ENCODE results near the gene CSF2RB.

The CSF2RB gene

GRCh38 chr22:36950797-36951590 is 37.6 kb downstream of the CSF2RB start:
- Mint-ChIP-seq H3K4me3 (no peak overlapping the region), H3K36me3 (ENCODE audit: low read depth) (no peaks in the 10 kb centered on the region), H3K27ac (no peak overlapping the region), H3K4me1 (ENCODE audit: low read depth) (peaks cover 8% of the 10 kb centered on the region), H3K27me3 (ENCODE audit: low read depth) (no peaks in the 10 kb centered on the region), H3K9me3 (peaks cover 6% of the 10 kb centered on the region)

- Mint-ChIP-seq H3K36me3 (ENCODE audit: low read depth) (no peaks in the 10 kb centered on the region), H3K27me3 (ENCODE audit: low read depth) (no peaks in the 10 kb centered on the region), H3K4me3 (no peak overlapping the region), H3K27ac (no peak overlapping the region), H3K9me3 (peaks cover 9% of the 10 kb centered on the region), H3K4me1 (ENCODE audit: low read depth) (peaks cover 8% of the 10 kb centered on the region)
Measured at GRCh38 chr22:36951746-36952145, 38.3 kb downstream of the CSF2RB start.

GRCh38 chr22:36953239-36954080 is 40.0 kb downstream of the CSF2RB start:
- H3K9me3 Mint-ChIP-seq: peaks cover 15% of the 10 kb centered on the region
- H3K27me3 Mint-ChIP-seq (ENCODE audit: low read depth): no peaks in the 10 kb centered on the region

GRCh38 chr22:36954251-36955014 is 41.0 kb downstream of the CSF2RB start:
- Mint-ChIP-seq H3K36me3 (ENCODE audit: low read depth) (peaks cover 1% of the 10 kb centered on the region), H3K27ac (no peak overlapping the region), H3K9me3 (peaks cover 15% of the 10 kb centered on the region), H3K4me1 (ENCODE audit: low read depth) (peaks cover 8% of the 10 kb centered on the region), H3K27me3 (ENCODE audit: low read depth) (no peaks in the 10 kb centered on the region), H3K4me3 (no peak overlapping the region)

More at GRCh38 chr22:36953239-36954080, 40.0 kb downstream of the CSF2RB start:
- Mint-ChIP-seq H3K4me3 (no peak overlapping the region), H3K27ac (no peak overlapping the region), H3K4me1 (ENCODE audit: low read depth) (peaks cover 8% of the 10 kb centered on the region), H3K36me3 (ENCODE audit: low read depth) (peaks cover 1% of the 10 kb centered on the region)

GRCh38 chr22:36955691-36956090 is 42.3 kb downstream of the CSF2RB start:
- Mint-ChIP-seq H3K4me3 (no peak overlapping the region), H3K4me1 (ENCODE audit: low read depth) (peaks cover 8% of the 10 kb centered on the region), H3K27ac (no peak overlapping the region), H3K9me3 (peaks cover 15% of the 10 kb centered on the region), H3K36me3 (ENCODE audit: low read depth) (peaks cover 1% of the 10 kb centered on the region), H3K27me3 (ENCODE audit: low read depth) (peaks cover 6% of the 10 kb centered on the region)

- H3K4me1 Mint-ChIP-seq (ENCODE audit: low read depth): peaks cover 6% of the 10 kb centered on the region
- no peak overlapping the region for H3K4me3 Mint-ChIP-seq
- peaks cover 15% of the 10 kb centered on the region for H3K9me3 Mint-ChIP-seq
- peaks cover 27% of the 10 kb centered on the region for H3K27me3 Mint-ChIP-seq (ENCODE audit: low read depth)
- peaks cover 1% of the 10 kb centered on the region for H3K36me3 Mint-ChIP-seq (ENCODE audit: low read depth)
- no peak overlapping the region for H3K27ac Mint-ChIP-seq
Measured at GRCh38 chr22:36958366-36958765, 44.9 kb downstream of the CSF2RB start.

- Mint-ChIP-seq H3K36me3 (ENCODE audit: low read depth) (peaks cover 5% of the 10 kb centered on the region), H3K9me3 (peaks cover 7% of the 10 kb centered on the region), H3K27ac (no peak overlapping the region)
Measured at GRCh38 chr22:36961626-36962025, 48.2 kb downstream of the CSF2RB start.

GRCh38 chr22:36963302-36963701 is 49.9 kb downstream of the CSF2RB start:
- H3K27ac Mint-ChIP-seq: no peak overlapping the region
- peaks cover 35% of the 10 kb centered on the region for H3K27me3 Mint-ChIP-seq (ENCODE audit: low read depth)
- no peak overlapping the region for H3K4me3 Mint-ChIP-seq
- no peaks in the 10 kb centered on the region for H3K9me3 Mint-ChIP-seq
- peaks cover 1% of the 10 kb centered on the region for H3K4me1 Mint-ChIP-seq (ENCODE audit: low read depth)
- peaks cover 4% of the 10 kb centered on the region for H3K36me3 Mint-ChIP-seq (ENCODE audit: low read depth)

More at GRCh38 chr22:36961626-36962025, 48.2 kb downstream of the CSF2RB start:
- Mint-ChIP-seq H3K27me3 (ENCODE audit: low read depth) (peaks cover 35% of the 10 kb centered on the region), H3K4me3 (no peak overlapping the region), H3K4me1 (ENCODE audit: low read depth) (no peaks in the 10 kb centered on the region)

GRCh38 chr22:36964106-36964505 is 50.7 kb downstream of the CSF2RB start:
- H3K27ac Mint-ChIP-seq: no peak overlapping the region
- H3K4me3 Mint-ChIP-seq: no peak overlapping the region
- H3K27me3 Mint-ChIP-seq (ENCODE audit: low read depth): peaks cover 39% of the 10 kb centered on the region
- H3K9me3 Mint-ChIP-seq: no peaks in the 10 kb centered on the region
- peaks cover 1% of the 10 kb centered on the region for H3K4me1 Mint-ChIP-seq (ENCODE audit: low read depth)
- peaks cover 4% of the 10 kb centered on the region for H3K36me3 Mint-ChIP-seq (ENCODE audit: low read depth)

- Mint-ChIP-seq H3K4me3 (no peak overlapping the region), H3K27me3 (ENCODE audit: low read depth) (peaks cover 33% of the 10 kb centered on the region), H3K4me1 (ENCODE audit: low read depth) (peaks cover 1% of the 10 kb centered on the region), H3K27ac (no peak overlapping the region), H3K36me3 (ENCODE audit: low read depth) (peaks cover 4% of the 10 kb centered on the region), H3K9me3 (no peaks in the 10 kb centered on the region)
Measured at GRCh38 chr22:36965696-36966095, 52.3 kb downstream of the CSF2RB start.

- H3K27ac Mint-ChIP-seq: no peak overlapping the region
- H3K4me1 Mint-ChIP-seq (ENCODE audit: low read depth): peaks cover 1% of the 10 kb centered on the region
- peaks cover 4% of the 10 kb centered on the region for H3K36me3 Mint-ChIP-seq (ENCODE audit: low read depth)
- H3K9me3 Mint-ChIP-seq: no peaks in the 10 kb centered on the region
- peaks cover 28% of the 10 kb centered on the region for H3K27me3 Mint-ChIP-seq (ENCODE audit: low read depth)
- H3K4me3 Mint-ChIP-seq: no peak overlapping the region
Measured at GRCh38 chr22:36966851-36967540, 53.6 kb downstream of the CSF2RB start.

- Mint-ChIP-seq H3K4me3 (no peak overlapping the region), H3K9me3 (no peaks in the 10 kb centered on the region), H3K4me1 (ENCODE audit: low read depth) (peaks cover 1% of the 10 kb centered on the region), H3K27ac (no peak overlapping the region), H3K27me3 (ENCODE audit: low read depth) (peaks cover 19% of the 10 kb centered on the region), H3K36me3 (ENCODE audit: low read depth) (peaks cover 4% of the 10 kb centered on the region)
Measured at GRCh38 chr22:36968249-36968964, 55.0 kb downstream of the CSF2RB start.

GRCh38 chr22:36971341-36972125 is 58.1 kb downstream of the CSF2RB start:
- Mint-ChIP-seq H3K27me3 (ENCODE audit: low read depth) (peaks cover 12% of the 10 kb centered on the region), H3K36me3 (ENCODE audit: low read depth) (no peaks in the 10 kb centered on the region), H3K4me3 (no peak overlapping the region), H3K9me3 (no peaks in the 10 kb centered on the region), H3K27ac (no peak overlapping the region), H3K4me1 (ENCODE audit: low read depth) (peaks cover 1% of the 10 kb centered on the region)

Measured in T-helper 1 cell treated with Interleukin-12 subunit alpha and Interleukin-12 subunit beta and Interleukin-4 antibody, amounts not matched to agents 30 μg/mL and 1 μg/mL, for 36 hours (primary cell).